H9 (cell line): Measurements from ENCODE around the gene MAPRE3. TPM values are rescaled to one million over a fixed set of nuclear protein-coding genes. Genes with fewer than 3 reads are reported as not detected.
A peak's percentile ranks its signal among the peaks of the same experiment; 100 is the strongest.

ENCODE experiments used
- DNase-seq: peaks from one replicate; pipeline ENCODE4 v3.0.0-alpha.2; 2017
- H2AFZ ChIP-seq: one replicate; pipeline ENCODE4 v1.6.1; 2013; ENCODE audit warnings: mild to moderate bottlenecking, low read length, control low read depth, moderate library complexity
- H2AK5ac ChIP-seq: 2 replicates; pipeline ENCODE4 v1.6.1; 2013; ENCODE audit warnings: low read length, control low read depth, mixed read lengths; ENCODE audit not compliant: insufficient read length
- H2BK120ac ChIP-seq: one replicate; pipeline ENCODE4 v1.6.1; 2013; ENCODE audit warnings: low read depth, mild to moderate bottlenecking, low read length, control low read depth, inconsistent platforms; ENCODE audit not compliant: poor library complexity, severe bottlenecking
- H2BK12ac ChIP-seq: 2 replicates; pipeline ENCODE4 v1.6.1; 2013; ENCODE audit warnings: low read length, control low read depth, mixed read lengths, low read depth; ENCODE audit not compliant: insufficient read length
- H2BK15ac ChIP-seq: 2 replicates; pipeline ENCODE4 v1.6.1; 2013; ENCODE audit warnings: low read depth, low read length, control low read depth
- H2BK20ac ChIP-seq: one replicate; pipeline ENCODE4 v1.6.1; 2013; ENCODE audit warnings: low read depth, mild to moderate bottlenecking, low read length, control low read depth, inconsistent platforms; ENCODE audit not compliant: poor library complexity, severe bottlenecking
- H2BK5ac ChIP-seq: 2 replicates; pipeline ENCODE4 v1.6.1; 2013; ENCODE audit warnings: low read length, control low read depth, mixed read lengths; ENCODE audit not compliant: insufficient read length
- H3K14ac ChIP-seq: 2 replicates; pipeline ENCODE4 v1.6.1; 2013; ENCODE audit warnings: low read length, control low read depth; ENCODE audit not compliant: insufficient read depth
- H3K18ac ChIP-seq: 2 replicates; pipeline ENCODE4 v1.6.1; 2013; ENCODE audit warnings: low read depth, mild to moderate bottlenecking, mixed read lengths, low read length, control low read depth; ENCODE audit not compliant: insufficient read length
- H3K23ac ChIP-seq: 2 replicates; pipeline ENCODE4 v1.6.1; 2013; ENCODE audit warnings: low read length, control low read depth, mixed read lengths, low read depth; ENCODE audit not compliant: insufficient read length
- H3K23me2 ChIP-seq: 2 replicates; pipeline ENCODE4 v1.6.1; 2013; ENCODE audit warnings: low read depth, mild to moderate bottlenecking, mixed read lengths, low read length, control low read depth; ENCODE audit not compliant: insufficient read length, poor library complexity, severe bottlenecking
- H3K27ac ChIP-seq: 2 replicates; pipeline ENCODE4 v1.5.1; 2013; ENCODE audit warnings: low read length, control low read depth, mixed read lengths, low read depth; ENCODE audit not compliant: insufficient read length
- H3K27me3 ChIP-seq: 2 replicates; pipeline ENCODE4 v1.6.1; 2013; ENCODE audit warnings: low read length, control low read depth, inconsistent platforms; ENCODE audit not compliant: insufficient read depth
- H3K4ac ChIP-seq: 2 replicates; pipeline ENCODE4 v1.6.1; 2013; ENCODE audit warnings: low read depth, mild to moderate bottlenecking, control low read depth, inconsistent platforms, low read length, moderate library complexity
- H3K4me1 ChIP-seq: 2 replicates; pipeline ENCODE4 v1.6.1; 2013; ENCODE audit warnings: low read length, control low read depth, inconsistent platforms; ENCODE audit not compliant: insufficient read depth
- H3K4me2 ChIP-seq: 2 replicates; pipeline ENCODE4 v1.6.1; 2013; ENCODE audit warnings: low read length, control low read depth, mixed read lengths; ENCODE audit not compliant: insufficient read length, insufficient read depth
- H3K56ac ChIP-seq: 2 replicates; pipeline ENCODE4 v1.6.1; 2013; ENCODE audit warnings: low read depth, mild to moderate bottlenecking, mixed read lengths, low read length, control low read depth; ENCODE audit not compliant: insufficient read length
- H3K79me1 ChIP-seq: 2 replicates; pipeline ENCODE4 v1.6.1; 2013; ENCODE audit warnings: low read depth, mild to moderate bottlenecking, moderate library complexity, low read length, control low read depth, inconsistent platforms; ENCODE audit not compliant: insufficient read depth, poor library complexity, severe bottlenecking
- H3K79me2 ChIP-seq: 2 replicates; pipeline ENCODE4 v1.6.1; 2013; ENCODE audit warnings: low read length, control low read depth, inconsistent platforms; ENCODE audit not compliant: insufficient read depth
- H3K9ac ChIP-seq: 2 replicates; pipeline ENCODE4 v1.6.1; 2013; ENCODE audit warnings: low read length, control low read depth, mixed read lengths; ENCODE audit not compliant: insufficient read length; ENCODE audit errors: extremely low read depth
- H3K9me3 ChIP-seq: one replicate; pipeline ENCODE4 v1.6.1; 2013; ENCODE audit warnings: low read depth, low read length, inconsistent platforms; ENCODE audit not compliant: control insufficient read depth
- H3T11ph ChIP-seq: one replicate; pipeline ENCODE4 v1.6.1; 2013; ENCODE audit warnings: mild to moderate bottlenecking, low read length, control low read depth, inconsistent platforms
- H4K20me1 ChIP-seq: one replicate; pipeline ENCODE4 v1.6.1; 2013; ENCODE audit not compliant: control insufficient read depth, insufficient read length, insufficient read depth
- H4K5ac ChIP-seq: 2 replicates; pipeline ENCODE4 v1.6.1; 2013; ENCODE audit warnings: low read depth, mild to moderate bottlenecking, mixed read lengths, low read length, control low read depth; ENCODE audit not compliant: insufficient read length
- H4K8ac ChIP-seq: replicated peaks from 2 replicates; pipeline ENCODE4 v1.6.1; 2013; ENCODE audit warnings: low read length, control low read depth, mixed read lengths, low read depth; ENCODE audit not compliant: insufficient read length
- H4K91ac ChIP-seq: 2 replicates; pipeline ENCODE4 v1.6.1; 2013; ENCODE audit warnings: low read depth, mild to moderate bottlenecking, moderate library complexity, mixed read lengths, low read length, control low read depth; ENCODE audit not compliant: insufficient read length
- H3K27ac Mint-ChIP-seq, 3 experiments: 2 replicates in 2 of 3; 3 replicates in 1 of 3; pipeline ENCODE4 v1.8.0; 2020 to 2021; ENCODE audit warnings: mixed read lengths in 3 of 3, mild to moderate bottlenecking in 1 of 3, moderate library complexity in 1 of 3
- H3K27me3 Mint-ChIP-seq: 2 replicates; pipeline ENCODE4 v1.8.0; 2021; ENCODE audit warnings: low read depth, mild to moderate bottlenecking, moderate library complexity, mixed read lengths
- H3K36me3 Mint-ChIP-seq, 3 experiments: 2 replicates in 2 of 3; 3 replicates in 1 of 3; pipeline ENCODE4 v1.8.0; 2020 to 2021; ENCODE audit warnings: low read depth in 3 of 3, mixed read lengths in 3 of 3; ENCODE audit not compliant: insufficient read depth in 1 of 3
- H3K4me1 Mint-ChIP-seq, 2 experiments: 2 replicates each; pipeline ENCODE4 v1.8.0; 2020; ENCODE audit warnings: mixed read lengths in 2 of 2
- H3K4me3 Mint-ChIP-seq, 2 experiments: 2 replicates in 1 of 2; 3 replicates in 1 of 2; pipeline ENCODE4 v1.8.0; 2020 to 2021; ENCODE audit warnings: mild to moderate bottlenecking in 2 of 2, mixed read lengths in 2 of 2, moderate library complexity in 1 of 2
- H3K9me3 Mint-ChIP-seq, 2 experiments: 2 replicates in 1 of 2; 3 replicates in 1 of 2; pipeline ENCODE4 v1.8.0; 2020; ENCODE audit warnings: mild to moderate bottlenecking in 2 of 2, mixed read lengths in 2 of 2, moderate library complexity in 1 of 2
- WGBS: extraction: QIAGEN DNeasy Blood & Tissue Kit; methylation state at CpG from one replicate; pipeline ENCODE4 v1.1.7; 2013; ENCODE audit warnings: missing lambda C conversion rate, low lambda C conversion rate, mixed read lengths; ENCODE audit not compliant: insufficient read length; ENCODE audit errors: extremely low coverage; 5-methylcytosine and 5-hydroxymethylcytosine counted together
- total RNA-seq: library from RNA; stranded (reverse); gene quantifications from 2 replicates; pipeline ENCODE4 v1.2.1, GENCODE V29; 2021
- TF ChIP-seq, protein P1 (sequence below): fragments of 200-600 bp; sonication (generic); conservative IDR thresholded peaks from 3 replicates; pipeline ENCODE4 v1.8.0; 2021; ENCODE audit warnings: antibody characterized with exemption, mild to moderate bottlenecking

The MAPRE3 gene
- total RNA-seq, 1 experiment from 2014 or later, result 2.0 TPM

DNA sequence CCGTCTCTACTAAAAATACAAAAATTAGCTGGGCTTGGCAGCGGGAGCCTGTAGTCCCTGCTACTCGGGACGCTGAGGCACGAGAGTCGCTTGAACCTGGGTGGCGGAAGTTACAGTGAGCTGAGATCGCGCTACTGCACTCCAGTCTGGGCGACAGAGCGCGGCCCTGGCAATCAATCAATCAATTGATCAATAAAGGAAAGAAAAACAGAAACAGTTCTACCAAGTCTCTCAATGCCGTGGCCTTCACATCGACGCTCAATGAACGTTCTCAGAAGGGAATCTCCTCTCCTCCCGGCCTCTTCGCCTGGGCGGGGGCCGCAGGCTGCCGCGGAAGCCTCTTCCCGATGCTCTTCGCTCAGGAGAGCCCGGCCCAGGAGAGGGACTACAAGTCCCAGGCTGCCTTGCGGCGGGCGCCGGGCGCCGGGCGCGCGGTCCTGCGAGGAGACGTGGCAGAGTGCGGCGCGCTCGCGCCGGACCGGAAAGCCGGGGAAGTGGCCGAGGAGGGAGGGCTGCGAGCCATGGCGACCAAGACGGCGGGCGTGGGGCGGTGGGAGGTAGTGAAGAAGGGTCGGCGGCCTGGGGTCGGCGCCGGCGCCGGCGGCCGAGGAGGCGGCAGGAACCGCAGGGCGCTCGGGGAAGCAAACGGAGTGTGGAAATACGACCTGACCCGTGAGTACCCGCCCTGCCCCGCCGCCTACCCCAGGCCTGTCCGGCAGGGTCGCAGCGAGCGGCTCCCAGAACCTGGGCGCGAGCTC, 62.2 kb downstream of the MAPRE3 start, which contains the start of gene TMEM214:
TMEM214 (plus strand) TSS at position 471 of the 758 bp plus-strand sequence; CDS start at position 522, 51 bp downstream.
- peak; percentile 83 for DNase-seq
- no peak within 1 kb of the TSS for H4K8ac ChIP-seq
- H4K20me1 ChIP-seq, result peaks cover 4% of the 10 kb centered on the region
- no peaks in the 10 kb centered on the region for H3K4me1 ChIP-seq
- H3K4me2 ChIP-seq, result peak within 1 kb of the TSS; percentile 80
- no peak within 1 kb of the TSS for H2BK5ac ChIP-seq
- H3K4ac ChIP-seq, result no peak within 1 kb of the TSS
- H2BK15ac ChIP-seq, result no peak within 1 kb of the TSS
- H3K14ac ChIP-seq, result no peak within 1 kb of the TSS
- H3K27me3 Mint-ChIP-seq, result no peaks in the 10 kb centered on the region
- no CpG with 5 or more reads among the region's 76 CpGs for WGBS
- no peak within 1 kb of the TSS for H3K23ac ChIP-seq
- H3K79me1 ChIP-seq, result no peaks in the 10 kb centered on the region
- H2BK12ac ChIP-seq, result no peak within 1 kb of the TSS
- peaks cover 7% of the 10 kb centered on the region for H3K23me2 ChIP-seq
- H3K9me3 Mint-ChIP-seq, result no peaks in the 10 kb centered on the region
- H3K27ac Mint-ChIP-seq, result peak within 1 kb of the TSS; percentile 27 to 81 (median 36); a peak in 4 of 7 replicates
- H3K79me2 ChIP-seq, result no peaks in the 10 kb centered on the region
- H3T11ph ChIP-seq, result no peak within 1 kb of the TSS
- peak within 1 kb of the TSS; percentile 53 for H3K9ac ChIP-seq
- H4K5ac ChIP-seq, result no peak within 1 kb of the TSS
- no peak within 1 kb of the TSS for H3K56ac ChIP-seq
- H4K91ac ChIP-seq, result no peak within 1 kb of the TSS
- peak within 1 kb of the TSS; percentile 94 to 97 for H3K4me3 Mint-ChIP-seq
- H3K36me3 Mint-ChIP-seq, result peaks cover 13 to 45% (median 44%) of the 10 kb centered on the region in 3 experiments; a peak in 6 of 7 replicates
- H2AK5ac ChIP-seq, result no peak within 1 kb of the TSS
- no peaks in the 10 kb centered on the region for H3K27me3 ChIP-seq
- no peak within 1 kb of the TSS for H2BK120ac ChIP-seq
- no peak within 1 kb of the TSS for H2BK20ac ChIP-seq
- TF ChIP-seq, protein P1, sequence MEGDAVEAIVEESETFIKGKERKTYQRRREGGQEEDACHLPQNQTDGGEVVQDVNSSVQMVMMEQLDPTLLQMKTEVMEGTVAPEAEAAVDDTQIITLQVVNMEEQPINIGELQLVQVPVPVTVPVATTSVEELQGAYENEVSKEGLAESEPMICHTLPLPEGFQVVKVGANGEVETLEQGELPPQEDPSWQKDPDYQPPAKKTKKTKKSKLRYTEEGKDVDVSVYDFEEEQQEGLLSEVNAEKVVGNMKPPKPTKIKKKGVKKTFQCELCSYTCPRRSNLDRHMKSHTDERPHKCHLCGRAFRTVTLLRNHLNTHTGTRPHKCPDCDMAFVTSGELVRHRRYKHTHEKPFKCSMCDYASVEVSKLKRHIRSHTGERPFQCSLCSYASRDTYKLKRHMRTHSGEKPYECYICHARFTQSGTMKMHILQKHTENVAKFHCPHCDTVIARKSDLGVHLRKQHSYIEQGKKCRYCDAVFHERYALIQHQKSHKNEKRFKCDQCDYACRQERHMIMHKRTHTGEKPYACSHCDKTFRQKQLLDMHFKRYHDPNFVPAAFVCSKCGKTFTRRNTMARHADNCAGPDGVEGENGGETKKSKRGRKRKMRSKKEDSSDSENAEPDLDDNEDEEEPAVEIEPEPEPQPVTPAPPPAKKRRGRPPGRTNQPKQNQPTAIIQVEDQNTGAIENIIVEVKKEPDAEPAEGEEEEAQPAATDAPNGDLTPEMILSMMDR, result peak; percentile 32; the same call in 2 of the 3 replicates
- H3K27ac ChIP-seq, result no peak within 1 kb of the TSS
- H3K4me1 Mint-ChIP-seq, result peaks cover 12 to 17% of the 10 kb centered on the region in 2 experiments
- no peak within 1 kb of the TSS for H2AFZ ChIP-seq
- no peaks in the 10 kb centered on the region for H3K9me3 ChIP-seq
- no peak within 1 kb of the TSS for H3K18ac ChIP-seq
